OCI-M2 (cell line): Measurements from ENCODE around the gene ADGRD1.
"Not testable (repeated sequence)": the region's sequence is repeated elsewhere in the genome, so short reads cannot be mapped to it uniquely, and the experiment has no call there.

Experiments used
- DNase-seq: peaks from one replicate; lab custom pipeline; 2025; ENCODE audit not compliant: unreplicated experiment; lab: John Stamatoyannopoulos, UW

The ADGRD1 gene

DNA sequence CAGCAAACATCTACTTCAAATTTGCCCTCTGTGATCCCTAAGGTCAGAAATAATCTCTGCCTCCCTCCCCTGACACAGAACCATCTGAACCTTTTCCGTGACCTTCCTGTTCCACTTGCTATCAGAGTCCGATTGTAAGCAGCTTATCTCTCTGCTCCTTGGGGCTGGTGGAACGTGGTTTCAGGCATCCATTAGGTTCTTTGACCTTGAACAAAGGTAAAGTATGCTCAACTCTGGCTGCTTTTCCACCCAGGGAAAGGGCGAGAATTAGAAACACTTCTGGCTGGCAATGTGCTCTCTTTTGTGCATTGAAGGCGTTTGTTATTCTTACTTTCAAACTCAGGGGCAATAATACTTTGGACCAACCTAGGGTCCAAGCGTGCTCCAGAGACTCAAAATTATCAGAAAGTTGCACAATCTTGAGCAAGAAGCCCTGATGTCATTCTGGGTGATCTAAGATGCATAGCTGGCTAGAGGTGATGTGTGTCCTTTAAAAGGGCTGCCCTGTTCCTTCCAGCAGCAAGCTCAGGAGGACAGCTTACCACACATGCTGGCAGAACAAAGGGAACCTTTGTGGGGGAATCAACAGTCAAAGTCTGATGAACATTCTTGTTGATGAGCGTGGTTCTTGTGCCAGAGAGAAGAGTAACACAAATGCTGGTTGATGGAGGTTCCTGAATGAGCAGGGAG, 29.8 kb downstream of the ADGRD1 start:
- no peak for DNase-seq

DNA sequence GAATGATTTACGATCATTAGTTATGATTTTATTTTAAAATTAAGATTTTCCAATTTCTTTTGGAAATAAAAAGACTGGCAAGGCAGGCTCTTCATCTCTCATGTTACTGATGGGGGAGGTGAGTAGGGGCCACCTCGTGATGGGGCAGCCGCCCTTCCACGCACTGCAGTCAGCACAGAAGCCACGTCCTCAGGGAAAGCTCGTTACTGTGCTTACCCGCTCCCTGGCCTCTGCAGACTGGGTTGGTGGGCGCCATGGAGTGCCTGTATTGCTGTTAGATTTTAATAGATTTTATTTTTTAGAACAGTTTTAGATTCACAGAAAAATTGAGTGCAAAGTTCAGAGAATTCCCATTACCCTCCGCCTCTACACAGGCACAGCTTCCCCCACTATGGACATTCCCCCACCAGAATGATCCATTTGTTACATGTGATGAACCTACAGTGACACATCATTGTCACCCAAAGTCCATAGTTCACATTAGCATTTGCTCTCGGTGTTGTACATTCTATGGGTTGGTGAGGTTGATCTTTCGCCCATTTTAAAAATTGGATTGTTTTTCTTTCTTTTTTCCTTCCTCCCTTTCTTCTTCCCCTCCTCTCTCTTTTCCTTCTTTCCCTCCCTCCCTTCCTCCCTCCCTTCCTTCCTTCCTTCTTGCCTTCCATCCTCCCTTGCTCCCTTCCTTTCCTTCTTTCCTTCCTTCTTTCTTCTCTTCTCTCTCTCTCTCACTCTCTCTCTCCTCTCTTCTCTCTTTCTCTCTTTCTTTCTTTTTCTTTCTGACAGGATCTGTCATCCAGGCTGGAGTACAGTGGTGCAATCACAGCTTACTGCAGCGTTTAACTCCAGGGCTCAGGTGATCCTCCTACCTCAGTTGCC, 30.7 kb downstream of the ADGRD1 start:
- DNase-seq, result no peak

DNA sequence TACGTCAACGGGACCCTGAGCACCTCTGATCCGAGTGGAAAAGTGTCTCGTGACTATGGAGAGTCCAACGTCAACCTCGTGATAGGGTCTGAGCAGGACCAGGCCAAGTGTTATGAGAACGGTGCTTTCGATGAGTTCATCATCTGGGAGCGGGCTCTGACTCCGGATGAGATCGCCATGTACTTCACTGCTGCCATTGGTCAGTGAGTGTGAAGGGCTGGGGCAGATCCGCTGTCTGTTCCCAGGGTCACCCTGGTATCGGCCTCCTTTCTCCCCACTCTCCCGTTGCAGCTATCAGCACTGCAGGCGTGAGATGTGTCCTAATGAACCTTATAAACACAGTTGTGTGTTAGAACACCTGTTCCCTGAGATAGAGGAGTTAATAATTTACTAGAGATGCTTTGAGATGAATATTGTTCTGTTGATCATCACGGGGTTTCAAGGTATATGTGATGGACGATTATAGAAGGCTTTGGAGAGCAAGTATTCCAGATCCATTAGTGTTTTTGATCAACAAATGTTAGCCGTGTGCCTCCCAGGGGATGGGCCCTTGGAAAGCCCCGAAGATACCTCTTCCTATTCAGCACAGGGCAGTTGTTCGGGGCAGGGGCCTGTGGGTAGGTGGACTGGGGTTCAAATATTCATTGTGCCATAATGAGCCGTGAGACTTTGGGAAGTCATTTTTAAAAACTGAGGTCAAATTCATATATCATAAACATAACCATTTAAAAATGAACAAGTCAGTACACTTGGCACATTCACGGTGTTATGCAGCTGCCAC, 33.6 kb downstream of the ADGRD1 start:
- DNase-seq, result no peak

DNA sequence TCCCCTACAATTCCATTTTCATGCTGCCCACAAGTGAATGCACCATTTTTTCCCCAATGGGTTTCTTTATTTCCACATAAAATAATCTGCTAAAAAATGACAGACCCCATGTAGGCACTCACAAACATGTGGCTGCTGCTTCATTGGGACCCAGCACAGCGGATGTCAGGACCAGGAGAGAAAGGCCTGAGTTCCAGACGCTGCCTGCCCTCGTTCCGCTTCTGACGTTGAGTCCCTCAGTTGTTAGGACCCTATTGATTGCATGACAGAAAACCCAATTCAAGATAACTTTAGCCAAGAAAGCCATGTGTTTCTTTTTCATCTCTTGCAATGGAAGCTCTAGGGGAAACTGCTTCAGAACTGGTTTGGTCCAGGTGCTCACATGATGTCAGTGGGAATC, 34.6 kb downstream of the ADGRD1 start:
- no peak for DNase-seq

DNA sequence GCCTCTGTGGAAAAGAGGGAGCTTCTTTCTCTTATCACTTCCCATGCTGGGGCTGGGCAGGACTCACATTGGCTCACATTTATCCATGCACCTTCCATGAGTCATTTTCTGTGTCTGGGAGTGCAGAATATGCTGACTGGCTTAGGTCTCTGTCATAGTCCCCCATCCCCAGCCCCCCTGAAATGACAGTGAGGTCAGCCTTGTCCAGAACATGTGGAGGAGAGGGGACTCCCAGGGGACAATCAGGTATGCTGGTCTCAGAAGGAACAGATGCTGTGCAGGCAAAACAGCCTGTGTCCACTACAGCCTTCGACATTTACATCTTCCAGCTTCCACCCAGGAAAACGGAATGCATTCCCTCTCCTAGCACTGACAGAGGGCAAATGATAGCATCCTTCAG, 35.0 kb downstream of the ADGRD1 start:
- no peak for DNase-seq

- no peak for DNase-seq
Measured at GRCh38 chr12:130989391-130989790, 35.7 kb downstream of the ADGRD1 start.

DNA sequence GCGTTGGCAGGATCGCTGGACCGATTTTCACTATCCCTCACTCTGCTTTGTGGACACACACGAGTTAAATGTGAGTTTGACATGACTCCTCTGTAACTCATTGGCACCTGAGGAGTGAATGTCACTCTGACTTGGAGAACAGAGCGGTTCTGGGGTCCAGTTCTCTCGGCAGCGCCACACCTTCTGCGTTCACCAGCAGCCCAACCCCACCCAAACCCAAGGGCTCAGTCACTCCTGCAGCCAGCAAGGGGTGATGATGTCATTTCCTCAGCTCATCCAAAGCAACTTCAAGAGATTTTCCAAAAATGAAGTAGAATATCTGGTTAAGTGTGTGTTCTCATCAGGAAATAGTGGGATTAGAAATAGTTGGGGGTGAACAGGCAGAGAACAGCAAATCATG, 36.3 kb downstream of the ADGRD1 start:
- no peak for DNase-seq

DNA sequence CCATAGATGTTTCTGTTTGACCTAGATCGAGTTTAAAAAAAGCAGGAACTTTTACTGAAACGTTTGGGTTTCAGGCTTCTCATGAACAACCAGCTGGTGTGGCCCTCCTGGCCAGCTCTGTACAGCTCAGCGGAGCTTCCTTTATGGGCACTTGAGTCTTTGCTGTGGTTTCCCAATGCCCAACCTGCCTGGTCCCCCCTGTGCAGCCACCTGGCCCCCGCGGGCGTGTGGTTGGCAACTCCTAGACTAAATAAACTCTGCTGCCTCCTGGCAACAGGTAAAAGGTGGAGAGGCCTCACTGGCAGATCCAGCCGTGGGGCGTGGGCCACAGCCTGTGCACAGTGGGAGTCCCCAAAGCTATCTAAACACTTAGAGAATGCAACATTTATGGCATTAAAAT, 38.7 kb downstream of the ADGRD1 start:
- no peak for DNase-seq

DNA sequence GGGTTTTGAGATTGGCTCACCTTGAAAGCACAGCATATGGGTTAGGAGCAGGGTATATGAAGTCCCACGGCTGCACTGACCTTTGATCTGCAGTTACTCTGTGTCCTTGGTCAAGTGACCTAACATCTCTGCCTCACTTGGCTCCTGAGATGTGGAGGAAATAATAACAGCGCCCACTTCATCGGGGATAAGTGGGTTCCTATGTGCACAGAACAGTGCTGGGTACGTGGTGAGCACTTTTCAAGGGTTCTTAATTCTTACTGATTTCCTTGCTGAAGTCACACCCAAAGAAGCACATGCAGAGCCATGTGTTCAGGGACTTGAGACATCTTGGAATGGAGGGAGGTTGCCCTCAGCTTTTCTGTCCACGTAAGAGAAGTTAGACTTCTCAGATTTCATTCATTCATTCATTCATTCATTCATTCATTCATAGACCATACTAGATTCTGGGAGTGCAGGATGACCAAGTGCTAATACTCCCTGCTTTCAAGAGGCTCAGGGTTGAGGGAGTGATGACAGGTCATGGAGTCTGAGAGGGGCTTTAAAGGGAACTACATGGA, 39.4 kb downstream of the ADGRD1 start:
- no peak for DNase-seq

GRCh38 chr12:130993759-130994670, 40.3 kb downstream of the ADGRD1 start:
- DNase-seq, result no peak

- no peak for DNase-seq
Measured at GRCh38 chr12:130994821-130995375, 41.2 kb downstream of the ADGRD1 start.

GRCh38 chr12:130995386-130995969, 41.8 kb downstream of the ADGRD1 start:
- DNase-seq, result not testable (repeated sequence)

GRCh38 chr12:130998136-130998535, 44.4 kb downstream of the ADGRD1 start:
- DNase-seq, result no peak

DNA sequence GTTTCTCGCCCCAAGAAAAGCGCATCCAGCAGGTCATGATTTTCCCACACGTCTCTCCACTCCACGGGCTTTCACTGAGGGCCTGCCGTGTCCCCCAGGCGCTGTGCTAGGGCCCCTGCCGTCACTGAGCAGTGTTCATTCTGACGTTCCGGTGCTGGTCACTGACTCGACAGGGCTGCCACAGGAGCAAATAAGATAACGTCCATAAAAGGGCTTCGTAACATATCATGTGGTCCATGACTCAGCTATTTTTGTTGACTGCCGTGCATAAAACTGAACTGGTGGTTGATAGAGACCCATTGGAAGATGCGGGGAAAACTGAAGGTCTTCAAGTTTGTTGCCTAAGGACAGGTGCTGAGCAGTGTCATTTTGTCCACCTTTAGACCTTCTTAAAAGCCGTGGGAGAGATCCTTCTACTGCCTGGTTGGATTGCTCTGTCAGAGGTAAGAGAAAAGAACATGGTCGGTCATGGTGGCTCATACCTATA, 46.3 kb downstream of the ADGRD1 start:
- DNase-seq, result no peak

GRCh38 chr12:131001493-131001892, 47.8 kb downstream of the ADGRD1 start:
- no peak for DNase-seq

GRCh38 chr12:131002216-131002631, 48.5 kb downstream of the ADGRD1 start:
- no peak for DNase-seq

- DNase-seq, result no peak
Measured at GRCh38 chr12:131003036-131003715, 49.5 kb downstream of the ADGRD1 start.

- DNase-seq, result no peak
Measured at GRCh38 chr12:131003716-131004045, 50.0 kb downstream of the ADGRD1 start.

- DNase-seq, result no peak
Measured at GRCh38 chr12:131004166-131004565, 50.5 kb downstream of the ADGRD1 start.
